ENCODE results near the gene TPTE2.
A peak's percentile ranks its signal among the peaks of the same experiment; 100 is the strongest.
"Not testable (repeated sequence)": the region's sequence is repeated elsewhere in the genome, so short reads cannot be mapped to it uniquely, and the experiment has no call there.

Gene TPTE2

GRCh38 chr13:19561127-19561582 lies at the start of gene TPTE2:
TPTE2 (minus strand) TSS chr13:19561532; CDS start chr13:19503234, 58,298 bp downstream.
- DNase-seq (ENCODE audit: low read depth in 3 of 3) = not testable (repeated sequence)

GRCh38 chr13:19607523-19608078 lies 46.3 kb upstream of the TPTE2 start:
- no peak for DNase-seq (ENCODE audit: low read depth in 3 of 3)

GRCh38 chr13:19606737-19607136 lies 45.4 kb upstream of the TPTE2 start:
- no peak for DNase-seq (ENCODE audit: low read depth in 3 of 3)

- no peak for DNase-seq (ENCODE audit: low read depth in 3 of 3)
Measured at GRCh38 chr13:19606152-19606551, 44.8 kb upstream of the TPTE2 start.

GRCh38 chr13:19605161-19605955 lies 44.0 kb upstream of the TPTE2 start:
- no peak for DNase-seq (ENCODE audit: low read depth in 3 of 3)

GRCh38 chr13:19604306-19604705 lies 43.0 kb upstream of the TPTE2 start:
- DNase-seq (ENCODE audit: low read depth in 3 of 3) = no peak

- DNase-seq (ENCODE audit: low read depth in 3 of 3) = peak; percentile 15 to 37 (median 23)
Measured at GRCh38 chr13:19601749-19602725, 40.7 kb upstream of the TPTE2 start.

- no peak for DNase-seq (ENCODE audit: low read depth in 3 of 3)
Measured at GRCh38 chr13:19597523-19597922, 36.2 kb upstream of the TPTE2 start.

- DNase-seq (ENCODE audit: low read depth in 3 of 3) = no peak
Measured at GRCh38 chr13:19596960-19597361, 35.6 kb upstream of the TPTE2 start.

GRCh38 chr13:19596086-19596485 lies 34.8 kb upstream of the TPTE2 start:
- DNase-seq (ENCODE audit: low read depth in 3 of 3) = no peak

- no peak for DNase-seq (ENCODE audit: low read depth in 3 of 3)
Measured at GRCh38 chr13:19592657-19593180, 31.4 kb upstream of the TPTE2 start.

GRCh38 chr13:19591864-19592263 lies 30.5 kb upstream of the TPTE2 start:
- DNase-seq (ENCODE audit: low read depth in 3 of 3) = no peak

- no peak for DNase-seq (ENCODE audit: low read depth in 3 of 3)
Measured at GRCh38 chr13:19590423-19590822, 29.1 kb upstream of the TPTE2 start.

GRCh38 chr13:19589312-19589711 lies 28.0 kb upstream of the TPTE2 start:
- DNase-seq (ENCODE audit: low read depth in 3 of 3) = no peak

GRCh38 chr13:19587635-19588300 lies 26.4 kb upstream of the TPTE2 start:
- DNase-seq (ENCODE audit: low read depth in 3 of 3) = peak in 1 of 3 donors; percentile 32

GRCh38 chr13:19586904-19587634 lies 25.7 kb upstream of the TPTE2 start:
- peak; percentile 60 to 73 (median 65) for DNase-seq (ENCODE audit: low read depth in 3 of 3)

- no peak for DNase-seq (ENCODE audit: low read depth in 3 of 3)
Measured at GRCh38 chr13:19581675-19582074, 20.3 kb upstream of the TPTE2 start.

- no peak for DNase-seq (ENCODE audit: low read depth in 3 of 3)
Measured at GRCh38 chr13:19575230-19575629, 13.9 kb upstream of the TPTE2 start.

- no peak for DNase-seq (ENCODE audit: low read depth in 3 of 3)
Measured at GRCh38 chr13:19573120-19573716, 11.9 kb upstream of the TPTE2 start.

GRCh38 chr13:19572280-19572679 lies 10.9 kb upstream of the TPTE2 start:
- DNase-seq (ENCODE audit: low read depth in 3 of 3) = no peak

Measured in stimulated activated CD4-positive, alpha-beta T cell treated with anti-CD3 and anti-CD28 coated beads, TNF-alpha, amount 100 ng/mL, for 48 hours (primary cell).